A549 (cell line): ENCODE data around the gene RNF14. TPM values are rescaled to one million over a fixed set of nuclear protein-coding genes. Genes with fewer than 3 reads are reported as not detected.

Experiments used
- ATAC-seq, 2 experiments: fragments of 200-7000 bp in 1 of 2; fragments of >200 bp in 1 of 2; cut with Nextera tagmentation in 1 of 2; cut with Tn5 transposase in 1 of 2; 3 replicates each; pipeline versions ENCODE4 v1.8.0 to v1.9.1; 2018 to 2020; ENCODE audit warnings: mild to moderate bottlenecking in 1 of 2, moderate library complexity in 1 of 2
- CTCF ChIA-PET: fragments of 300-600 bp; sonication (Branson Sonifier 250); formaldehyde crosslinking; extraction: SDS; loops from one replicate; lab custom pipeline; 2021; ENCODE audit warnings: antibody characterized with exemption, inconsistent platforms; lab: Yijun Ruan, JAX
- POLR2A ChIA-PET: fragments of 350-600 bp; formaldehyde crosslinking; extraction: SDS; loops from one replicate; lab custom pipeline; 2021; ENCODE audit warnings: antibody characterized with exemption, inconsistent platforms; lab: Yijun Ruan, JAX
- DNase-seq, 2 experiments: peaks; one replicate each; pipeline versions ENCODE4 v3.0.0 to v3.0.0-alpha.2; 2011 to 2016; ENCODE audit warnings: low read depth in 1 of 2, low spot score in 1 of 2
- FAIRE-seq: peaks from 2 replicates; lab custom pipeline; 2011; peaks lifted over from hg19 to GRCh38; lab: Jason Lieb, UNC
- H3K27ac ChIP-seq, 2 experiments: fragments of >200 bp; sonication (Bioruptor Twin); formaldehyde crosslinking; 3 replicates each; pipeline ENCODE4 v1.5.1; 2016 to 2017
- H3K4me1 ChIP-seq: fragments of >200 bp; sonication (Bioruptor Twin); formaldehyde crosslinking; 3 replicates; pipeline ENCODE4 v1.6.1; 2016
- H3K4me2 ChIP-seq: fragments of >200 bp; sonication (Bioruptor Twin); formaldehyde crosslinking; 3 replicates; pipeline ENCODE4 v1.6.1; 2016
- H3K4me3 ChIP-seq: fragments of >200 bp; sonication (Bioruptor Twin); formaldehyde crosslinking; 3 replicates; pipeline ENCODE4 v1.5.1; 2016
- H3K9me3 ChIP-seq: fragments of >200 bp; sonication (Bioruptor Twin); formaldehyde crosslinking; 3 replicates; pipeline ENCODE4 v1.6.1; 2016
- BHLHE40 ChIP-seq: IDR thresholded peaks from 2 replicates; pipeline ENCODE4 v1.6.1; 2012; ENCODE audit warnings: low read depth, low read length, inconsistent platforms
- CEBPB ChIP-seq, 2 experiments: fragments of >200 bp in 1 of 2; sonication (Bioruptor Twin) in 1 of 2; formaldehyde crosslinking in 1 of 2; IDR thresholded peaks; 2 replicates each; pipeline ENCODE4 v1.6.1; 2012 to 2016
- EP300 ChIP-seq, 2 experiments: fragments of >200 bp; sonication (Bioruptor Twin); formaldehyde crosslinking; IDR thresholded peaks; 2 replicates in 1 of 2; 3 replicates in 1 of 2; pipeline ENCODE4 v1.6.1; 2016 to 2017
- FOSB ChIP-seq: fragments of 250-450 bp; sonication (Bioruptor Pico); IDR thresholded peaks from 2 replicates; pipeline ENCODE4 v1.5.0; 2020; ENCODE audit warnings: mild to moderate bottlenecking, moderate library complexity
- FOSL2 ChIP-seq, 2 experiments: fragments of 450-650 bp in 1 of 2; fragments of >200 bp in 1 of 2; sonication (Bioruptor Twin) in 1 of 2; formaldehyde crosslinking; IDR thresholded peaks; 2 replicates each; pipeline versions ENCODE4 v1.5.0 to v1.6.1; 2016 to 2020; ENCODE audit warnings: mild to moderate bottlenecking in 1 of 2, moderate library complexity in 1 of 2
- FOXS1 ChIP-seq: fragments of 250-450 bp; sonication (Bioruptor Pico); IDR thresholded peaks from 2 replicates; pipeline ENCODE4 v1.5.0; 2020; ENCODE audit warnings: mild to moderate bottlenecking, moderate library complexity
- GATA3 ChIP-seq: IDR thresholded peaks from 2 replicates; pipeline ENCODE4 v1.6.1; 2012; ENCODE audit warnings: borderline replicate concordance
- HEYL ChIP-seq: fragments of 250-450 bp; sonication (Bioruptor Pico); IDR thresholded peaks from 2 replicates; pipeline ENCODE4 v1.8.0; 2021; ENCODE audit warnings: mild to moderate bottlenecking, moderate library complexity
- HOXB13 ChIP-seq: fragments of 250-450 bp; sonication (Bioruptor Pico); IDR thresholded peaks from 2 replicates; pipeline ENCODE4 v1.5.0; 2020; ENCODE audit warnings: low read depth, mild to moderate bottlenecking, moderate library complexity
- HOXB5 ChIP-seq: fragments of 250-450 bp; sonication (Bioruptor Pico); IDR thresholded peaks from 2 replicates; pipeline ENCODE4 v1.5.0; 2020; ENCODE audit warnings: mild to moderate bottlenecking, moderate library complexity
- JUN ChIP-seq, 2 experiments: fragments of >200 bp; sonication (Bioruptor Twin); formaldehyde crosslinking; IDR thresholded peaks; 2 replicates in 1 of 2; 3 replicates in 1 of 2; pipeline ENCODE4 v1.6.1; 2016 to 2017
- KDM5A ChIP-seq: fragments of 200-600 bp; sonication (generic); IDR thresholded peaks from 2 replicates; pipeline ENCODE4 v1.6.1; 2016; ENCODE audit warnings: antibody characterized with exemption, mild to moderate bottlenecking
- MYC ChIP-seq: IDR thresholded peaks from 2 replicates; pipeline ENCODE4 v1.6.1; 2012; ENCODE audit warnings: mild to moderate bottlenecking, inconsistent platforms, low read length, improper control_type of control experiment, borderline replicate concordance
- NR3C1 ChIP-seq: fragments of >200 bp; sonication (Bioruptor Twin); formaldehyde crosslinking; IDR thresholded peaks from 3 replicates; pipeline ENCODE4 v1.6.1; 2017
- POLR2A ChIP-seq: IDR thresholded peaks from 2 replicates; pipeline ENCODE4 v1.6.1; 2012; ENCODE audit warnings: mild to moderate bottlenecking, low read length
- RAD21 ChIP-seq, 2 experiments: fragments of >200 bp in 1 of 2; sonication (Bioruptor Twin) in 1 of 2; formaldehyde crosslinking in 1 of 2; IDR thresholded peaks in 1 of 2; conservative IDR thresholded peaks in 1 of 2; 2 replicates in 1 of 2; 3 replicates in 1 of 2; pipeline ENCODE4 v1.6.1; 2012 to 2018; ENCODE audit warnings: inconsistent platforms in 1 of 2
- SMC3 ChIP-seq: fragments of >200 bp; sonication (Bioruptor Twin); formaldehyde crosslinking; IDR thresholded peaks from 3 replicates; pipeline ENCODE4 v1.6.1; 2018; ENCODE audit warnings: inconsistent platforms
- TFCP2L1 ChIP-seq: fragments of 250-450 bp; sonication (Bioruptor Pico); IDR thresholded peaks from 2 replicates; pipeline ENCODE4 v1.5.0; 2021; ENCODE audit warnings: mild to moderate bottlenecking
- ZC3H11A ChIP-seq: fragments of 450-650 bp; IDR thresholded peaks from 2 replicates; pipeline ENCODE4 v1.6.1; 2014; ENCODE audit warnings: antibody characterized with exemption, mild to moderate bottlenecking
- ZFP36 ChIP-seq: fragments of 450-650 bp; IDR thresholded peaks from 2 replicates; pipeline ENCODE4 v1.6.1; 2014; ENCODE audit warnings: borderline replicate concordance; ENCODE audit not compliant: partially characterized antibody
- ZNF302 ChIP-seq: fragments of 250-450 bp; sonication (Bioruptor Pico); IDR thresholded peaks from 2 replicates; pipeline ENCODE4 v1.9.0; 2021; ENCODE audit warnings: inconsistent platforms, mild to moderate bottlenecking, moderate library complexity
- WGBS: methylation state at CpG from one replicate; pipeline ENCODE4 v1.1.6; 2017; ENCODE audit errors: missing lambda C conversion rate; 5-methylcytosine and 5-hydroxymethylcytosine counted together
- polyA plus RNA-seq, 4 experiments: library from polyadenylated mRNA; depleted of rRNA in 3 of 4; stranded (reverse); fragments of >200 nt; fragmentation: RNase III in 1 of 4; extraction: RNeasy Plus Mini Kit Qiagen cat#74134 plus additional on column Dnase treatment in 1 of 4; gene quantifications; 2 replicates in 3 of 4; 3 replicates in 1 of 4; pipeline ENCODE4 v1.2.3, GENCODE V29; 2011 to 2017
- TF ChIP-seq, protein P1 (sequence below): fragments of 250-450 bp; sonication (Bioruptor Pico); IDR thresholded peaks from 2 replicates; pipeline ENCODE4 v1.5.0; 2020; ENCODE audit warnings: low read depth, mild to moderate bottlenecking, moderate library complexity
- TF ChIP-seq, protein P2 (sequence below): fragments of 150-350 bp; IDR thresholded peaks from 2 replicates; pipeline ENCODE4 v1.6.1; 2014; ENCODE audit warnings: low read depth, mild to moderate bottlenecking, low read length
- TF ChIP-seq, protein P3 (sequence below): IDR thresholded peaks from 2 replicates; pipeline ENCODE4 v1.6.1; 2012; ENCODE audit warnings: low read depth, borderline replicate concordance
- TF ChIP-seq, protein P4 (sequence below): IDR thresholded peaks from 2 replicates; pipeline ENCODE4 v1.6.1; 2012
- TF ChIP-seq, protein P5 (sequence below): IDR thresholded peaks from 2 replicates; pipeline ENCODE4 v1.6.1; 2012
- TF ChIP-seq, protein P6 (sequence below): fragments of >200 bp; sonication (Bioruptor Twin); formaldehyde crosslinking; IDR thresholded peaks from 3 replicates; pipeline ENCODE4 v1.6.1; 2016

The RNF14 gene
- polyA plus RNA-seq, 2 of the 4 experiments (the other 2 are of a cell fraction), result 43.2 to 47.4 TPM

DNA sequence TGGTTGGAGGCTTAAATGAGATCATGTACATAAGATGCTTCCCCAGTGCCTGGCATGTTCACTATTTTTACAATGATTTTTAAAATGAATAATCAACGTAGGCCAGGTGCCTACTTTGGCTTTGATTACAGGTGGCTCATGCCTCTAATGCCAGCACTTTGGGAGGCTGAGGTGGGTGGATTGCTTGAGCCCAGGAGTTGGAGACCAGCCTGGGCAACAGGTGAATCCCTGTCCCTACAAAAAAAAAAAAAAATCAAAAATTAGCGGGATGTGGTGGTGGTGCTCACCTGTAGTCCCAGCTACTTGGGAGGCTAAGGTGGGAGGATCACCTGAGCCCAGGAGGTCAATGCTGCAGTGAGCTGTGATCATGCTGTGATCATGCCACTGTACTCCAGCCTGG is 20.1 kb upstream of the RNF14 start:
- CTCF ChIA-PET, result interaction anchor here (0.6 to 11.8 kb wide), 7 partner anchors 10 to 284 kb away, joined by 3 to 158 read pairs (median 4); partner anchors contain the start of genes PCDH12 and RNF14
- DNase-seq, result no peak

DNA sequence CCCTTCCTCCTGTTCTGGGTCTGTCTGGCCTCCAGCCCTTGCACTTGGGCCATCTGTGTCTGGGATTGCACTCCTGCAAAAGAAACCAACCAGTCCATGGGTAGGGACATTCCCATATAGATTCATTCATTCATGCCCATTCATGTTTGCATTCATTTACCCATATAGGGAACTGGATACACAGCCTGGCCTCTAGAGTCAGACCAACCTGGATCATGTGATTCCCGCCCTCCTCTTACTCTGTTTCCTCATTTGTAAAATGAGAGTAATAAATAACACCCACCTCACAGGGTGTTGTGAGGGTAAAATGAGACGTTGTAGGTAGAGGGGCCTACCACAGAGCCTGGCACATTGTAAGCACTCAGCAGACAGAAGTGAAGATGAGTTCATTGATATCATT is 19.4 kb upstream of the RNF14 start:
- Histone ChIP-seq H3K4me2 (no peak overlapping the region), H3K4me1 (no peaks in the 10 kb centered on the region), H3K4me3 (no peak overlapping the region), H3K27ac (no peak overlapping the region), H3K9me3 (no peaks in the 10 kb centered on the region)
- POLR2A ChIA-PET, result no interaction called here
- ATAC-seq (no peak), FAIRE-seq (no peak), DNase-seq (no peak)
- 53% methylated on average over 2 of the region's 2 CpGs for WGBS
- CTCF ChIA-PET, result interaction anchor here (0.6 to 11.8 kb wide), 7 partner anchors 8 to 285 kb away, joined by 3 to 158 read pairs (median 5); partner anchors contain the start of gene PCDH12
- TF ChIP-seq BHLHE40 (no peak), FOXS1 (CRISPR knock-in tag) (no peak), EP300 (IDR thresholded peaks at IDR 0.05) (no peak), FOSL2 (IDR thresholded peaks at IDR 0.05) (no peak), FOSL2 (CRISPR knock-in tag; IDR thresholded peaks at IDR 0.05) (no peak), CEBPB (IDR thresholded peaks at IDR 0.05) (no peak), ZNF302 (no peak), SMC3 (no peak), HOXB13 (no peak), RAD21 (conservative IDR thresholded peaks at IDR 0.05 in 1 of 2, IDR thresholded peaks at IDR 0.05 in 1 of 2) (no peak), MYC (no peak), FOSB (CRISPR knock-in tag) (no peak), POLR2A (no peak), ZFP36 (no peak)
- TF ChIP-seq, protein P1, sequence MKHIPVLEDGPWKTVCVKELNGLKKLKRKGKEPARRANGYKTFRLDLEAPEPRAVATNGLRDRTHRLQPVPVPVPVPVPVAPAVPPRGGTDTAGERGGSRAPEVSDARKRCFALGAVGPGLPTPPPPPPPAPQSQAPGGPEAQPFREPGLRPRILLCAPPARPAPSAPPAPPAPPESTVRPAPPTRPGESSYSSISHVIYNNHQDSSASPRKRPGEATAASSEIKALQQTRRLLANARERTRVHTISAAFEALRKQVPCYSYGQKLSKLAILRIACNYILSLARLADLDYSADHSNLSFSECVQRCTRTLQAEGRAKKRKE (CRISPR knock-in tag), result no peak
- TF ChIP-seq, protein P2, sequence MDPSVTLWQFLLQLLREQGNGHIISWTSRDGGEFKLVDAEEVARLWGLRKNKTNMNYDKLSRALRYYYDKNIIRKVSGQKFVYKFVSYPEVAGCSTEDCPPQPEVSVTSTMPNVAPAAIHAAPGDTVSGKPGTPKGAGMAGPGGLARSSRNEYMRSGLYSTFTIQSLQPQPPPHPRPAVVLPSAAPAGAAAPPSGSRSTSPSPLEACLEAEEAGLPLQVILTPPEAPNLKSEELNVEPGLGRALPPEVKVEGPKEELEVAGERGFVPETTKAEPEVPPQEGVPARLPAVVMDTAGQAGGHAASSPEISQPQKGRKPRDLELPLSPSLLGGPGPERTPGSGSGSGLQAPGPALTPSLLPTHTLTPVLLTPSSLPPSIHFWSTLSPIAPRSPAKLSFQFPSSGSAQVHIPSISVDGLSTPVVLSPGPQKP, result no peak
- TF ChIP-seq, protein P3, sequence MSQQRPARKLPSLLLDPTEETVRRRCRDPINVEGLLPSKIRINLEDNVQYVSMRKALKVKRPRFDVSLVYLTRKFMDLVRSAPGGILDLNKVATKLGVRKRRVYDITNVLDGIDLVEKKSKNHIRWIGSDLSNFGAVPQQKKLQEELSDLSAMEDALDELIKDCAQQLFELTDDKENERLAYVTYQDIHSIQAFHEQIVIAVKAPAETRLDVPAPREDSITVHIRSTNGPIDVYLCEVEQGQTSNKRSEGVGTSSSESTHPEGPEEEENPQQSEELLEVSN, result no peak
- TF ChIP-seq, protein P4, sequence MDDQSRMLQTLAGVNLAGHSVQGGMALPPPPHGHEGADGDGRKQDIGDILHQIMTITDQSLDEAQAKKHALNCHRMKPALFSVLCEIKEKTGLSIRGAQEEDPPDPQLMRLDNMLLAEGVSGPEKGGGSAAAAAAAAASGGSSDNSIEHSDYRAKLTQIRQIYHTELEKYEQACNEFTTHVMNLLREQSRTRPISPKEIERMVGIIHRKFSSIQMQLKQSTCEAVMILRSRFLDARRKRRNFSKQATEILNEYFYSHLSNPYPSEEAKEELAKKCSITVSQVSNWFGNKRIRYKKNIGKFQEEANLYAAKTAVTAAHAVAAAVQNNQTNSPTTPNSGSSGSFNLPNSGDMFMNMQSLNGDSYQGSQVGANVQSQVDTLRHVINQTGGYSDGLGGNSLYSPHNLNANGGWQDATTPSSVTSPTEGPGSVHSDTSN, result no peak
- TF ChIP-seq, protein P5, sequence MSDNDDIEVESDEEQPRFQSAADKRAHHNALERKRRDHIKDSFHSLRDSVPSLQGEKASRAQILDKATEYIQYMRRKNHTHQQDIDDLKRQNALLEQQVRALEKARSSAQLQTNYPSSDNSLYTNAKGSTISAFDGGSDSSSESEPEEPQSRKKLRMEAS, result no peak
- TF ChIP-seq, protein P6, sequence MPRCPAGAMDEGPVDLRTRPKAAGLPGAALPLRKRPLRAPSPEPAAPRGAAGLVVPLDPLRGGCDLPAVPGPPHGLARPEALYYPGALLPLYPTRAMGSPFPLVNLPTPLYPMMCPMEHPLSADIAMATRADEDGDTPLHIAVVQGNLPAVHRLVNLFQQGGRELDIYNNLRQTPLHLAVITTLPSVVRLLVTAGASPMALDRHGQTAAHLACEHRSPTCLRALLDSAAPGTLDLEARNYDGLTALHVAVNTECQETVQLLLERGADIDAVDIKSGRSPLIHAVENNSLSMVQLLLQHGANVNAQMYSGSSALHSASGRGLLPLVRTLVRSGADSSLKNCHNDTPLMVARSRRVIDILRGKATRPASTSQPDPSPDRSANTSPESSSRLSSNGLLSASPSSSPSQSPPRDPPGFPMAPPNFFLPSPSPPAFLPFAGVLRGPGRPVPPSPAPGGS, result no peak

More for the DNA sequence above, 20.1 kb upstream of the RNF14 start:
- TF ChIP-seq, protein P3, result no peak
- TF ChIP-seq KDM5A (no peak), HOXB5 (CRISPR knock-in tag) (no peak), GATA3 (no peak), TFCP2L1 (CRISPR knock-in tag) (no peak), HEYL (CRISPR knock-in tag) (no peak), JUN (IDR thresholded peaks at IDR 0.05) (no peak), ZC3H11A (no peak), NR3C1 (no peak)
- H3K4me2 ChIP-seq, result no peak overlapping the region
- H3K27ac ChIP-seq, result no peak overlapping the region
- H3K4me1 ChIP-seq, result no peaks in the 10 kb centered on the region
- POLR2A ChIA-PET, result no interaction called here
- FAIRE-seq (no peak), ATAC-seq (no peak)
- H3K9me3 ChIP-seq, result no peaks in the 10 kb centered on the region
- WGBS, result 74% methylated on average over 2 of the region's 2 CpGs
- H3K4me3 ChIP-seq, result no peak overlapping the region
